ENCODE measurements around the gene PLCB1. TPM values are rescaled to one million over a fixed set of nuclear protein-coding genes. Genes with fewer than 3 reads are reported as not detected.

The PLCB1 gene
- polyA plus RNA-seq, 1 donor = 39.2 TPM

GRCh38 chr20:8504030-8504429, 372.0 kb downstream of the PLCB1 start:
- DNase-seq = no peak

GRCh38 chr20:8505476-8506200, 373.6 kb downstream of the PLCB1 start:
- peak; percentile 12 for DNase-seq

- DNase-seq = no peak
These were observed 375.2 kb downstream of the PLCB1 start for GRCh38 chr20:8507231-8507630.

GRCh38 chr20:8509809-8510208, 377.7 kb downstream of the PLCB1 start:
- DNase-seq = no peak

- no peak for DNase-seq
These were observed 378.7 kb downstream of the PLCB1 start for GRCh38 chr20:8510808-8511207.

GRCh38 chr20:8512003-8512402, 379.9 kb downstream of the PLCB1 start:
- no peak for DNase-seq

- DNase-seq = no peak
These were observed 383.9 kb downstream of the PLCB1 start for GRCh38 chr20:8515810-8516435.

- DNase-seq = no peak
These were observed 386.8 kb downstream of the PLCB1 start for GRCh38 chr20:8518878-8519277.

DNA sequence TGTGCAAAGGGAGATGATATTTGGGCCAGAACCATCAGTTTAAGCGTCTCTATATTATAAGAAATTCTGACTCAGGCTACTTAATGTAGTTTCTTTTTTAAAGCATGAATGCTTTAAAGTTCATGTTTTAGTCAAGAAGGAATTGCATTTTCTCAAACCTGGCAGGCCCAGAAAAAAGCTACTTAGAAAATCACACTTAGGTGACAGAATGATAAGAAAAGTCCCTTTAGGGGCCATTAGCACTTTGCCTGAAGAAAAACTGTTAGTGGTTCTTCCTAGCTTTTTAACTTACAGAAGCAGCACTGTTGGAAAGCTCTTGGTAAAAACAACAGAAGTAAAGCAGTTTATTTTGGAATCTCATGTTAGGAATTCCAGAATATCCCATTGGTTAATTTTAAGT, 387.8 kb downstream of the PLCB1 start:
- no peak for DNase-seq

GRCh38 chr20:8522168-8522567, 390.1 kb downstream of the PLCB1 start:
- DNase-seq = no peak

DNA sequence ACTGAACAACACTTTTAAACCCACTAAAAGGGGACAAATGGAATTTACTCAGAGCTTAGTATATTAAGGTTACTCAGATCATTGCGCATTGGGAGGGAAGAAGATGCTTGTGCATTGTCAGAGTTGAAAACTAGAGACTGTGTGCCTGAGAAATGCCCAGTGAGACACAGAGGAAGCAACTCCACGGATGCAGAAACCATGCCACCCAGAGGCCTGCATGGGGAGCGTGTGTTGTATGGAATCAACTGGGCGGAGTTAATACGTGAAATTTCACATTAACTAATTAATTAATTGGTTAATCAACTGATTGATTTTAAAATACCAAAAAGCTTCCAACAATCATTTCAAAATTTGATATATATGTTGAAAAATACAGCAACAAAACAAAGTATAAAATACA, 391.6 kb downstream of the PLCB1 start:
- DNase-seq = no peak

GRCh38 chr20:8524101-8525016, 392.3 kb downstream of the PLCB1 start:
- DNase-seq = no peak

GRCh38 chr20:8525017-8525343, 392.9 kb downstream of the PLCB1 start:
- DNase-seq = no peak

GRCh38 chr20:8526610-8527009, 394.5 kb downstream of the PLCB1 start:
- DNase-seq = no peak

DNA sequence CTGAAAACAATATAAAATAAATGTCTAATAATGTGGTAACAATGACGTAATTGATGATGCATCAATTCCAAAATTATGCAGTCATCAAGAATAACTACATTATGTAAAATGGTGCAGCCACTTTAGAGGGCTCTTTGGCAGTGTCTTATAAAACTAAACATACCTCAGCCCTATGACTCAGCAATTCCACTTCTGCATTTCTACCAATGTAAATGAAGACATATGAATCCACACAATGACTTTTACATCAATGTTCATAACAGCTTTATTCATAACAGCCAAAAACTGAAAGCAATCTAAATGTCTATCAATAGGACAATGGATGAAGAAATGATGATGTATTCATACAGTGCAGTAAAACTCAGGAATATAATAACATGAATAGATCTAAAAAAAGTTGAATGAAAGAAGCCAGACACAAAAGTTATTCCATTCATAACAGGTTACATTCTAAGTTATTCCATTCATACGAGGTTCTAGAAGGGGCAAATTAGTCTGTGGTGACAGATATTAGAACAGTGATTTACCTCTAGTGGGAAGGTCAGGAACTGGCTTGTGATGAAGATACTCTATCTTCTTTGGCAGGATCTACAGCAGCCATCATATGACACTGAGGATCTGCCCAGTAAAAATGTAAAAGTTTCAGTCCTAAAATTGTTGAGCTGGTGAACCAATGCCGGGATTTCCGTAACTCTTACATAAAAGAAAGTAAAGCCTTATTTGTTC, 396.1 kb downstream of the PLCB1 start:
- DNase-seq = no peak

- DNase-seq = no peak
These were observed 398.0 kb downstream of the PLCB1 start for GRCh38 chr20:8530022-8530421.

- no peak for DNase-seq
These were observed 400.1 kb downstream of the PLCB1 start for GRCh38 chr20:8532169-8532568.

DNA sequence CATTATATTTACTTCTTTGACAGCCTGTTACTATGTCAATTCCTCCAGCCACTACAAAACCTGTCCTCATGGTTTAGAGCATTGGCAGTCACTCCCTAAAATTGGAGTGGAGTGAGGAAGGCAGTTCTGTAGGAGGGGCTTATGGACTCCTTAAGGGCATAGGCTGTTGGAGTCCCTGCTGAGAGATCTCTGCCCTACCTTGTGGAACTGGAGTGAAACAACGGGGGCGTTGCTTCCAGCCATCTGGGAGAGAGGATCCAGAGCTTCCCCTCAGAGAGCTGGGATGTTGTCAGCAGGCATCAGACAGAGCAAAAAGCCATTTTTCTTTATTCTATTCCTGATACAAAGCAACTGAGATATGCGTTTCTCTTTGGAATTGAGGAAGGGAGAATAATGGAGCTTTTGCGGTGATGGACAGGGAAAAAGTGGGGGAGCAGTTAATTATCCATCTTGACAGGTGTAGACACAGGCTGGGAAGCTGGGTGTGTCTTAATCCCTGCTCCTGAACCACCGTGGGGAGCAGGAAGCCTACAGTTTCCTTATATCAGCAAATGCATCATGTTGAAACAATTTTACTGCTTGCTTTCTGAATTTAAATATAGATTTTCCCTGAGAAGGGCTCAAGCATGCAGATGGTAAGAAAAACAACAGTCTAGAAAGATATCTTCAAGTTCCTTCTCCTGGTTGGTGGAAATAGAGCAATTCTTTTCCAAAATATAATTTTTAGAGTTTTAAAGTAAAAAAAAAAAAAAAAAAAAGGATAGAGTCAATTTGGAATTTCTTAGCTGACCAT, 402.5 kb downstream of the PLCB1 start:
- DNase-seq = no peak

DNA sequence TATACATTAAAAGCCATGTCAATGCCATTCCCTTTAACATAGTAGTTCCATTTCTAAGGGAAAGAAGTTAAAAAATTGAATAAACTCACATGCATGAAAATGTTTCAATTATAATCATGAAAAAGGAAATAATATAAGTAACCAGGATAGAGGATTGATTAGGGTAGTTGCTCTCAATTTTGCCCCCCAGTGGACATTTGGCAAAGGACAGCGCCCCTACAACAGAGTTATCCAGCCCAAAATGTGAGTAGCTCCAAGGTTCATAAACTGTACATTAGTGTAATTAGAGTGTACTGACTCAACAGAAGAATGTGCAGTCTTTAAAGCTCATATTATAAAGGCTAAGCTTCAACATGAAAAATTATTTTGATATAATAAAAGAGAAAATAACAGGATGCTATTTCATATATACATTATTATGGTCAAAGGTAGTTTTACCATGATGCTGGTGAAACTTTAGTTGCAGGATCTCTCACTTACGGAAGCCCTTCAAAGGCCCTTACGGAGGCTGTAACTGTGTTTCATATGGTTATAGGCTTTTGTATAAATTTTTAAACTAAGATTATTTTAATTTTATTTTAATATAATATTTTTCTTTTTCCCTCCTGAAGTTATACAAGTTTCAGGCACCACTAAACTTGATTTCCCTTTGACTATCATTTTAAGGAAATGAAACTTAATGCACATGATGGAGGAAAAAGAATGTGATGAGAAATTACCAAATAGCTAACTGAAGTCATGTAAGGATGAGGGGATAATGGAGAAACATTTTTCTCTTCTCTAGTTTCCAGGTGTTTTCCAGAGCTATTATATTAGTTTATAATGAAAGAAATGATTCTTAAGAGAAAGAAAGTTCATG, 403.6 kb downstream of the PLCB1 start:
- DNase-seq = no peak

GRCh38 chr20:8536262-8536618, 404.2 kb downstream of the PLCB1 start:
- no peak for DNase-seq

DNA sequence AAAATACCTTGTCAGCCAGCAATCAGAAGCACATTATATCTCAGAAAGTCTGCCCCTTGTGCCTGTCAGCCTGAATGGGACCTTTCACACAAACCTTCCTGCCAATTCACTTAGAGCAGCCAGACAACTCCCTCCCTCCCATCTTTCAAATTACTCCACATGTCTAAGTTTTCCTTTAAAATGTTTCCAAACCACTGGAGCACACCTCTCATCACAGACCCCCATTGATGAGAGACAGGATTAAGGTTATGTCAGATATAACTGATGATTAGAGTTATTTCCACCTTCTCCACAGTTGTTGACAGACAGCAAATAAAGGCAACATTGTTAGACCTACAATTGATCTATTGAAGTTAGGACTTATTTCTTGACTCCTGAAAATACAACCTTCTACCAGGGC, 408.4 kb downstream of the PLCB1 start:
- no peak for DNase-seq

Data from left kidney (tissue), 2 donors.